Esophagus muscularis mucosa (tissue), 3 donors: ENCODE measurements around the gene MAGI1.

Source experiments
- POLR2A ChIP-seq: fragments of 450-650 bp; IDR thresholded peaks from one replicate; pipeline ENCODE4 v1.6.1; 2017; ENCODE audit warnings: antibody characterized with exemption, moderate library complexity, mild to moderate bottlenecking, low read depth
- TF ChIP-seq, protein P1 (sequence below), 3 experiments: fragments of 200-600 bp in 2 of 3; fragments of 450-650 bp in 1 of 3; sonication (generic) in 2 of 3; IDR thresholded peaks; one replicate each; pipeline ENCODE4 v1.5.1; 2017 to 2019; ENCODE audit warnings: antibody characterized with exemption in 3 of 3, mild to moderate bottlenecking in 2 of 3, moderate library complexity in 1 of 3

- no peak for TF ChIP-seq POLR2A
- TF ChIP-seq, protein P1, sequence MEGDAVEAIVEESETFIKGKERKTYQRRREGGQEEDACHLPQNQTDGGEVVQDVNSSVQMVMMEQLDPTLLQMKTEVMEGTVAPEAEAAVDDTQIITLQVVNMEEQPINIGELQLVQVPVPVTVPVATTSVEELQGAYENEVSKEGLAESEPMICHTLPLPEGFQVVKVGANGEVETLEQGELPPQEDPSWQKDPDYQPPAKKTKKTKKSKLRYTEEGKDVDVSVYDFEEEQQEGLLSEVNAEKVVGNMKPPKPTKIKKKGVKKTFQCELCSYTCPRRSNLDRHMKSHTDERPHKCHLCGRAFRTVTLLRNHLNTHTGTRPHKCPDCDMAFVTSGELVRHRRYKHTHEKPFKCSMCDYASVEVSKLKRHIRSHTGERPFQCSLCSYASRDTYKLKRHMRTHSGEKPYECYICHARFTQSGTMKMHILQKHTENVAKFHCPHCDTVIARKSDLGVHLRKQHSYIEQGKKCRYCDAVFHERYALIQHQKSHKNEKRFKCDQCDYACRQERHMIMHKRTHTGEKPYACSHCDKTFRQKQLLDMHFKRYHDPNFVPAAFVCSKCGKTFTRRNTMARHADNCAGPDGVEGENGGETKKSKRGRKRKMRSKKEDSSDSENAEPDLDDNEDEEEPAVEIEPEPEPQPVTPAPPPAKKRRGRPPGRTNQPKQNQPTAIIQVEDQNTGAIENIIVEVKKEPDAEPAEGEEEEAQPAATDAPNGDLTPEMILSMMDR (IDR thresholded peaks at IDR 0.05), result no peak
Measured at GRCh38 chr3:65507437-65507836, 531.3 kb downstream of the MAGI1 start.
